GM23248 (cell line): ENCODE results near the gene C1orf105. TPM values are rescaled to one million over a fixed set of nuclear protein-coding genes. Genes with fewer than 3 reads are reported as not detected.

Experiments
- DNase-seq: peaks from one replicate; pipeline ENCODE4 v3.0.0-alpha.2; 2015
- H2AFZ ChIP-seq: fragments of 200-600 bp; sonication (generic); 2 replicates; pipeline ENCODE4 v1.6.1; 2016; ENCODE audit warnings: antibody characterized with exemption
- H3F3A ChIP-seq: fragments of 200-600 bp; sonication (generic); 2 replicates; pipeline ENCODE4 v1.6.1; 2016; ENCODE audit warnings: mild to moderate bottlenecking, antibody characterized with exemption, mixed run types; ENCODE audit not compliant: insufficient read depth
- H3K27ac ChIP-seq: fragments of 200-600 bp; sonication (generic); 2 replicates; pipeline ENCODE4 v1.5.1; 2016; ENCODE audit warnings: mild to moderate bottlenecking
- H3K27me3 ChIP-seq: fragments of 200-600 bp; sonication (generic); replicated peaks from 2 replicates; pipeline ENCODE4 v1.6.1; 2016; ENCODE audit warnings: mild to moderate bottlenecking; ENCODE audit not compliant: insufficient read depth
- H3K36me3 ChIP-seq: fragments of 200-600 bp; sonication (generic); 2 replicates; pipeline ENCODE4 v1.6.1; 2016; ENCODE audit warnings: low read depth, mild to moderate bottlenecking
- H3K4me1 ChIP-seq: fragments of 200-600 bp; sonication (generic); 2 replicates; pipeline ENCODE4 v1.6.1; 2016; ENCODE audit warnings: mild to moderate bottlenecking; ENCODE audit not compliant: insufficient read depth
- H3K4me2 ChIP-seq: fragments of 200-600 bp; sonication (generic); one replicate; pipeline ENCODE4 v1.6.1; 2016; ENCODE audit warnings: mild to moderate bottlenecking; ENCODE audit not compliant: unreplicated experiment
- H3K4me3 ChIP-seq: fragments of 200-600 bp; sonication (generic); 2 replicates; pipeline ENCODE4 v1.5.1; 2016; ENCODE audit warnings: mild to moderate bottlenecking
- H3K79me2 ChIP-seq: fragments of 200-600 bp; sonication (generic); 2 replicates; pipeline ENCODE4 v1.6.1; 2016; ENCODE audit warnings: mild to moderate bottlenecking; ENCODE audit not compliant: insufficient read depth
- H3K9ac ChIP-seq: fragments of 200-600 bp; sonication (generic); 2 replicates; pipeline ENCODE4 v1.6.1; 2016; ENCODE audit warnings: mild to moderate bottlenecking
- H3K9me2 ChIP-seq: fragments of 200-600 bp; sonication (generic); 2 replicates; pipeline ENCODE4 v1.6.1; 2016; ENCODE audit warnings: mixed run types, mild to moderate bottlenecking, moderate library complexity; ENCODE audit not compliant: insufficient read depth
- H3K9me3 ChIP-seq: fragments of 200-600 bp; sonication (generic); one replicate; pipeline ENCODE4 v1.6.1; 2017; ENCODE audit warnings: low read depth
- H4K20me1 ChIP-seq: fragments of 200-600 bp; sonication (generic); 2 replicates; pipeline ENCODE4 v1.6.0; 2016; ENCODE audit not compliant: insufficient read depth
- EZH2 ChIP-seq: fragments of 200-600 bp; sonication (generic); IDR thresholded peaks from 2 replicates; pipeline ENCODE4 v1.6.1; 2018; ENCODE audit warnings: antibody characterized with exemption, mild to moderate bottlenecking; ENCODE audit not compliant: insufficient read depth, poor library complexity, severe bottlenecking
- EZH2phosphoT487 ChIP-seq: fragments of 200-600 bp; sonication (generic); IDR thresholded peaks from 2 replicates; pipeline ENCODE4 v1.6.1; 2018; ENCODE audit warnings: antibody characterized with exemption, moderate library complexity, mild to moderate bottlenecking, low read depth; ENCODE audit not compliant: insufficient read depth
- WGBS, 2 experiments: methylation state at CpG; one replicate each; pipeline ENCODE4 v1.1.6; 2015 to 2017; ENCODE audit warnings: low lambda C conversion rate in 2 of 2, low coverage in 1 of 2; ENCODE audit errors: missing lambda C conversion rate in 2 of 2; 5-methylcytosine and 5-hydroxymethylcytosine counted together
- in situ Hi-C: fragments of 300-500 bp; cut with MboI; formaldehyde crosslinking; loops from 2 replicates; pipeline ENCODE4 v1.15.0; 2020
- polyA plus RNA-seq: library from polyadenylated mRNA; unstranded; fragments of >200 nt; fragmentation: Nextera tagmentation; extraction: Ambion mirVana; gene quantifications from 2 replicates; pipeline ENCODE4 v1.2.1, GENCODE V29; 2016
- total RNA-seq: library from RNA; depleted of rRNA; stranded (reverse); fragments of >200 nt; shearing (Covaris generic); gene quantifications from 2 replicates; pipeline ENCODE4 v1.2.3, GENCODE V29; 2014

Gene C1orf105
- total and polyA plus RNA-seq, 2 experiments from 2014 or later = not detected

DNA sequence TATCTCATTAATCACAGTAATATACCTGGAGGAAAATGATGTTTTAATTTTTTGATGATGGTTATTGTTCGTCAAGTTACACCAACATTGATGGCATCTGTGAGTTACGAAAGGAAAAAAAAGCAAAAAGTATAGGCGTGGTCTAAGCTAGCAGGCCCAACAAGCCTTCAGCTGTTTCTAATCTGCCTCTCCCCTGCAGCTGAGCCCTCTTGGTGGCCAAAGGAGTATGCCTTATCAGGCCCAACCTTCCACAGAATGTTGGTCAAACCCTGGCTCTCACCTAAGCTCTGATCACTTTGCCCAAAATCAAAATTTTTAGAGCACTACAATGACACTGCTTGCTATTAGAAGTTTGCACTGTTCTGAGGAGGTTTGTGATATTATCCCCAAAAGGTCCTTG is 4.9 kb downstream of the C1orf105 start:
- H3K4me2 ChIP-seq = no peak overlapping the region
- no peaks in the 10 kb centered on the region for H3F3A ChIP-seq
- no peaks in the 10 kb centered on the region for H3K79me2 ChIP-seq
- no peak overlapping the region for H3K4me3 ChIP-seq
- no peaks in the 10 kb centered on the region for H4K20me1 ChIP-seq
- no peaks in the 10 kb centered on the region for H3K36me3 ChIP-seq
- no peaks in the 10 kb centered on the region for H3K4me1 ChIP-seq
- no peak overlapping the region for H3K27ac ChIP-seq
- no peaks in the 10 kb centered on the region for H3K27me3 ChIP-seq
- H3K9me3 ChIP-seq = no peaks in the 10 kb centered on the region
- no peaks in the 10 kb centered on the region for H3K9me2 ChIP-seq
- H2AFZ ChIP-seq = no peak overlapping the region
- H3K9ac ChIP-seq = no peak overlapping the region
- in situ Hi-C loops = loop anchor here (10.0 kb wide), 1 partner anchor 431 kb away; no protein-coding TSS in a partner anchor
- DNase-seq = no peak
- whole genome bisulfite sequencing, 2 experiments = 62 to 66% methylated on average over 3 of the region's 3 CpGs
- TF ChIP-seq EZH2 (no peak), EZH2phosphoT487 (no peak)

- in situ Hi-C loops = loop anchor here (10.0 kb wide), 1 partner anchor 432 kb away; no protein-coding TSS in a partner anchor
- H3K9me3 ChIP-seq = no peaks in the 10 kb centered on the region
- H3F3A ChIP-seq = no peaks in the 10 kb centered on the region
- no peak for DNase-seq
- H2AFZ ChIP-seq = no peak overlapping the region
- no peak overlapping the region for H3K4me2 ChIP-seq
- no peaks in the 10 kb centered on the region for H3K36me3 ChIP-seq
- H3K9me2 ChIP-seq = no peaks in the 10 kb centered on the region
- H3K4me1 ChIP-seq = no peaks in the 10 kb centered on the region
- H4K20me1 ChIP-seq = no peaks in the 10 kb centered on the region
- TF ChIP-seq EZH2phosphoT487 = no peak
- TF ChIP-seq EZH2 = no peak
- H3K9ac ChIP-seq = no peak overlapping the region
- no peaks in the 10 kb centered on the region; the same call in 1 of the 2 replicates for H3K79me2 ChIP-seq
- H3K27me3 ChIP-seq = no peaks in the 10 kb centered on the region
- no peak overlapping the region for H3K4me3 ChIP-seq
- no peak overlapping the region for H3K27ac ChIP-seq
- WGBS, 2 experiments = 54 to 55% methylated on average over 2 of the region's 2 CpGs
Observed at GRCh38 chr1:172427191-172427590, 6.7 kb downstream of the C1orf105 start.

GRCh38 chr1:172429331-172430127 is 9.0 kb downstream of the C1orf105 start:
- TF ChIP-seq EZH2 (no peak), EZH2phosphoT487 (no peak)
- Histone ChIP-seq H3K9me2 (no peaks in the 10 kb centered on the region), H4K20me1 (no peaks in the 10 kb centered on the region), H3K36me3 (no peaks in the 10 kb centered on the region), H3K27me3 (no peaks in the 10 kb centered on the region), H3K4me3 (no peak overlapping the region), H3K27ac (no peak overlapping the region), H3K79me2 (no peaks in the 10 kb centered on the region; the same call in 1 of the 2 replicates), H3K4me1 (no peaks in the 10 kb centered on the region), H2AFZ (no peak overlapping the region), H3K4me2 (no peak overlapping the region), H3K9me3 (no peaks in the 10 kb centered on the region), H3K9ac (no peak overlapping the region), H3F3A (no peaks in the 10 kb centered on the region)
- peak; percentile 75 for DNase-seq
- WGBS, 2 experiments = 95 to 97% methylated on average over 1 of the region's 1 CpG
- in situ Hi-C loops = loop anchor here (10.0 kb wide), 1 partner anchor 435 kb away; no protein-coding TSS in a partner anchor

DNA sequence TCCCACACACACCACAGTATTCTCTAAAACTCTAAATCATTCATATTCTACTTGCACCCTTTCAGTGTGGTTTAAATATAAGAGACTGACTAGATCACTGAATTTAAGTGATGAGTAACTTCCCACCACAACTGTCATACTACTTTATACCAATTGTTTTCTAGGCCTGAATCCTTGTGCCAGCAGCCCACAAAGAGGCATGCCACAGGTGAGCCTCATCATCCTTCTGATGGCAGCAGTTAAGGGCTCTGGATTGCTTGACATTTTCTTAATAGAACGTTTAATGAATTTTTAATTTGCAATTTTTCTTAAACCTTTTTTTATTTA is 9.6 kb downstream of the C1orf105 start:
- Histone ChIP-seq H2AFZ (no peak overlapping the region), H3K79me2 (no peaks in the 10 kb centered on the region; the same call in 1 of the 2 replicates), H3F3A (no peaks in the 10 kb centered on the region), H3K4me3 (no peak overlapping the region), H3K4me1 (no peaks in the 10 kb centered on the region), H3K9me3 (no peaks in the 10 kb centered on the region), H3K9me2 (no peaks in the 10 kb centered on the region), H3K9ac (no peak overlapping the region), H3K27me3 (no peaks in the 10 kb centered on the region), H3K27ac (no peak overlapping the region), H3K36me3 (no peaks in the 10 kb centered on the region), H4K20me1 (no peaks in the 10 kb centered on the region), H3K4me2 (no peak overlapping the region)
- TF ChIP-seq EZH2 = no peak
- TF ChIP-seq EZH2phosphoT487 = no peak
- no peak for DNase-seq
- in situ Hi-C loops = no loop called here
- 26 to 44% methylated on average over 1 of the region's 1 CpG for WGBS, 2 experiments
